Suppressor macrophage treated with lipopolysaccharide for 1 hour (primary cell): Measurements from ENCODE around the gene FOLR2.

Experiments used
- DNase-seq, 3 donors: peaks; one replicate each; pipeline ENCODE4 v3.0.0-alpha.2; 2020 to 2022

Gene FOLR2

DNA sequence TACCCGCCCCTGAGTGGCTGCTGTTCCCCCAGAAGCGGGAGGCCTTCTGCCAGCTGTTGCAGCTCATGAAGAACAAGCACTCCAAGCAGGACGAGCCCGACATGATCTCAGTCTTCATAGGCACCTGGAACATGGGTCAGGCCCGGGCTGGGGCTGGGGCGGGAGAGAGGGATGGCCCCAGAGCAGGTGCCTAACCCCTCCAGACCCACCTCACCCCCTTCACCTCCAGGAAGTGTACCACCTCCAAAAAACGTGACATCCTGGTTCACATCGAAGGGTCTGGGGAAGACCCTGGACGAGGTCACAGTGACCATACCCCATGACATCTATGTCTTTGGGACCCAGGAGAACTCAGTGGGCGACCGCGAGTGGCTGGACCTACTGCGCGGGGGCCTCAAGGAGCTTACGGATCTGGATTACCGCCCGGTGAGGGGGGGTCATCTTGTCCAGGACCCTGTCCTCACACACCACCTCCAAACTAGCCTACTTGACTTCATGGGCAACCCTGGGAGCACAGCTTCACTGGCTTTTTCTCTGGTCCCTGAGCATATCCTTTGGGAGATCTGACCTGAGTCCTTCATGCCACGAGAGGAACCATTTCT is 14.3 kb downstream of the FOLR2 start:
- DNase-seq: no peak

DNA sequence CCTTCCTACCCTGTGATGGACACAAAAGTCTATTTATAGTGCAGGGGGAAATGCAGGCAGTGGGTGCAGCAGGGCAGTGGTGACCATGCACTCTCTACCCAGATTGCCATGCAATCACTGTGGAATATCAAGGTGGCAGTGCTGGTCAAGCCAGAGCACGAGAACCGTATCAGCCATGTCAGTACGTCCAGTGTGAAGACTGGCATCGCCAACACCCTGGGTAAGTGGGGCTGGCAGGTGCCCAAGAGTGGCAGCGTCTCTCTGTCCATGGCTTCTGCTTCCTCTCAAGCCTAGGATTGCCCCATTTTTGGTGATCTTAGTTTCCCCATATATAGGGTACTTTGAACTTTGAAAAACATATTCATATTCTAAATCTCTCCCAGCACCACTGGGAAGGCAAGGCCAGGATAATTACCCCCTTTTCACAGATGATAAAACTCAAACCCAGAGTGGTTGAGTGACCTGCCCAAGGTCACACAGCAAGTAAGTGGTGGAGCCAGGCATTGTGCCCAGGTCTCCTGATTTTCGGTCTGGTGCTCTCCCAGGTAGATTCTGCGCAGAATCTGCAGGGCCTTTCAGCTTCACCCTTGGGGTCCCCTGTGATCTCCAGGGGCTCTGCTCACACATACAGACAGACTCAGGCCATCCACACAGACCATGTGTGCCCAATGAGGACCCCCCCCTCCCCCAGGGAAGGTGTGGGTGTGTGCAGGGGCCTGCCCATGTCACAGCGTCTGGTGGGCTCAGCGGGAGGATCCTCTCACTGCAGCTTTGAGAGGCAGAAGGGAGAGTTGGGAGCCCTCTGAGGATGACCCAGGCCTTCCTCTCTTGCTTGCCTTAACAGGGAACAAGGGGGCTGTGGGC is 15.0 kb downstream of the FOLR2 start:
- DNase-seq: no peak

DNA sequence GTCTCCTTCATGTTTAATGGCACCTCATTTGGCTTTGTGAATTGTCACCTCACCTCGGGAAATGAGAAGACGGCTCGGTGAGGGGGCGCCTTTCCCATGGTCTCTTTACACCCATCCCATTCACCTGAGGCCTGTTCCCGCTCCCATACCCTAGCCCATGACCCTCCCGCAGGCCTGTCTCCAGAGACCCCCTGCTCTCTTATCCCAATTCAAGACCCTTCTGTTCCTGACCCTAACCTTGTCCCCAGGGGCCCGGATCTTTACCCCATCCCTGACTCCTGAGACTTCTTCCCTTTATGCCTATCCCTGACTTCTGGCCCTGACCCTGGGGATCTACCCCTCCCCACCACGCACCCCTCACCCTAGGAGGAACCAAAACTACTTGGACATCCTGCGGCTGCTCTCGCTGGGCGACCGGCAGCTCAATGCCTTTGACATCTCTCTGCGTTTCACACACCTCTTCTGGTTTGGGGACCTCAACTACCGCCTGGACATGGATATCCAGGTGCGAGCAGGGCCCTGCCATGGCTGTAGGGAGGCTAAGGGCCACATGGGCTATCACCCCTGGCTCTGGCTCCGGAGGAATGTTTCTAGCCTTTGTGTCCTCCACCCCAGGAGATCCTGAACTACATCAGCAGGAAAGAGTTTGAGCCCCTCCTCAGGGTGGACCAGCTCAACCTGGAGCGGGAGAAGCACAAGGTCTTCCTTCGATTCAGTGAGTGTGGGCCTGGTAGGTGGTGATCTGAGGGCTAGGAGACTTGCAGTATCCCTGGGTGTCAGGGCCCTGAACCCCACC is 15.9 kb downstream of the FOLR2 start:
- DNase-seq: no peak

DNA sequence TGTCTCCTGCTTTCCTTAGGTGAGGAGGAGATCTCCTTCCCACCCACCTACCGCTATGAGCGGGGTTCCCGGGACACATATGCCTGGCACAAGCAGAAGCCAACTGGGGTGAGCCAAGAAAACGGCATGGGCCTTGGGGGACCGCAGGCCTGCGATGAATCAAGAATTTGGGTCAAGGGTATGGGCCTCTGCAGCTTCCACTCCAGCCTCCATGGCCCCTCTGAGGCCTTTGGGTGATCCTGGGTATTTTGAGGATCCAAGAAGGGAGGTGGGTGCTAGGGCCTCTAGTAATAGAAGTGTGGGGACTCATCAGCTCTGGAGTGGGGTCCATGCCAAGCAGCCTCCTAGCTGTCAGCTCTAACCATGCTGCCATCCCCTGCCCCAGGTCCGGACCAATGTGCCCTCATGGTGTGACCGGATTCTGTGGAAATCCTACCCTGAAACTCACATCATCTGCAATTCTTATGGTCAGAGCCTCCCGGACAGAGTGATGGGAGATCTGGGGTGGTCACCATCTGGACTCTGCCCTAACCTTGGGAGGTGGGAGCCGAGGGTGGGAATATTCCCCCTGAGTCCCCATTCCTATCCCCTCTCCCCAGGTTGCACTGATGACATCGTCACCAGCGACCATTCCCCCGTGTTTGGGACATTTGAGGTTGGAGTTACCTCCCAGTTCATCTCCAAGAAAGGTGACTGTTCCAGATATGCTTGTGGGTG is 16.6 kb downstream of the FOLR2 start:
- no peak for DNase-seq

DNA sequence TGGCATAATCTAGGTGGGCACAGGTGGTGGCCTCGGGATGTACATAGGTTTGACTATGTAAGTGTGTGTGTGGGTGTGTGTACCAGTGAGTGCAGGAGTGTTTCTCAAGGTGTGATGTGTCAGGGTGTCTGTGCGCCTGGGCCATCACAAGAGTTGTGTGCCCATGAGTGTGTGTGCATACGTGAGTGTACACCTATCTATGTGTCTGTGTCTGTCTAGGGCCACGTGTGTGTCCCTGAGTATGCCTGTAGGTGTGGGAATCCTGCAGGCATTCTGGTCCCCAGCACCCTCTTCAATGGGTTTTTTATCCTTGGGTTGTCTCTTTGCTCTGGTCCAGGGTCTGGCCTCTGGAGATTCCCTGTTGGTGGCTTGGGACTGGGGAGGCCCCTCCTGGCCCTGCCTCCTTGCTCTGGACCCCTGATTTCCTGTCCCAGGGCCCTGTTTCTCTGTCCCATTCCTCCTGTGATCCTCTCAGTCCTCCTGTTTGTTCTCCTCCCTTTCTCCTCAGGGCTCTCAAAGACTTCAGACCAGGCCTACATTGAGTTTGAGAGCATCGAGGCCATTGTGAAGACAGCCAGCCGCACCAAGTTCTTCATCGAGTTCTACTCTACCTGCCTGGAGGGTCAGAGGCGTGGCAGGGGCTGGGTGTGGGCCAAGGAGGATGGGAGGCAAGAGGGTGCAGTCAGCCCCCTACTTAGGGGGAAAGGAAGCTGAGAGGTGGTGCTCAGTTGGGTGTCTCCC is 17.3 kb downstream of the FOLR2 start:
- DNase-seq: no peak

DNA sequence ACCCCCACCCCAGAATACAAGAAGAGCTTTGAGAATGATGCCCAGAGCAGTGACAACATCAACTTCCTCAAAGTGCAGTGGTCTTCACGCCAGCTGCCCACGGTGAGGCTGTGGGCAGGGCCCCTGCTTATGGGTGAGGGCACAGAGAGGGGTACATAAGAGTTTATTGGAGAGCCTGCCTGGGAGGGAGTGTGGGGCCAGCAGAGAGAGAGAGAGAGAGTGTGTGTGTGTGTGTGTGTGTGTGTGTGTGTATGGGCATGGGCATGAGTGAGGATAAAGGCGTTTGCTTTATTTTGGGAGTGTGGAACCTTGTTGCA is 17.9 kb downstream of the FOLR2 start:
- DNase-seq: no peak

DNA sequence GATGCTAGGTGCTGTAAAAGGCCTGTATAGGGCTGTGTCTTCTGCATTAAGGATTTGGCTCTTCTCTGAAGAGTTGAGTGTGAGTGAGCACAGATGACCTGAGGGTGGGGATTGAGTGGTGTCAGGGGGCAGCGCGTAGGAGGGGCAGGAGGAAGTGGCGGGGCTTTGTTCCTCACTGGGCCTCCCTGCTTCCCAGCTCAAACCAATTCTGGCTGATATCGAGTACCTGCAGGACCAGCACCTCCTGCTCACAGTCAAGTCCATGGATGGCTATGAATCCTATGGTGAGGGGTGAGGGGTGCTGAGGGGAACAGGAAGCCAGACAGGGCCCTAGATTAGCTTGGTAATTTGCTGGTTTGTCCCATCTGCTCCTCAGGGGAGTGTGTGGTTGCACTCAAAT is 18.3 kb downstream of the FOLR2 start:
- DNase-seq: peak in 1 of 3 donors; percentile 17

DNA sequence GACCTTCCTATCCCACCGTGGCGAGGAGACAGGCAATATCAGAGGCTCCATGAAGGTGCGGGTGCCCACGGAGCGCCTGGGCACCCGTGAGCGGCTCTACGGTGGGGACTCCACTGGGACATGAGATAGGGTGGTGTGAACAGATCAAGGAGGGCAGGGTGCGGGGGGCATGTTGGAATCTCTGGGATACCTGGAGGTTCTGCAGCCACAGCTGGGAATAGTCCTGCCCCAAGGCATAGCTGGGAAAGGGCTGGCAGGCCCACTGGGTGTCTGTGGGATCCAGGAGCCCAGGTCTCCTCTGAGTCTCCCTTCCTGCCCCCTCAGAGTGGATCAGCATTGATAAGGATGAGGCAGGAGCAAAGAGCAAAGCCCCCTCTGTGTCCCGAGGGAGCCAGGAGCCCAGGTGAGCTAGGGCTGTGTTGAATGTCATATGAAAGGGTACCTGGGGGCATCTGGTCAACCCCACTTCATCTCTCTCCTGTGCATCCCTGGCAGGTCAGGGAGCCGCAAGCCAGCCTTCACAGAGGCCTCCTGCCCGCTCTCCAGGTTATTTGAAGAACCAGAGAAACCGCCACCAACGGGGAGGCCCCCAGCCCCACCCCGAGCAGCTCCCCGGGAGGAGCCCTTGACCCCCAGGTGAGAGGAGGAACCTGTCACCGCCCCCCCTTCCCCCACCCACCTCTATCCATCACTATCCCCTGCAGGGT is 18.9 kb downstream of the FOLR2 start:
- no peak for DNase-seq

DNA sequence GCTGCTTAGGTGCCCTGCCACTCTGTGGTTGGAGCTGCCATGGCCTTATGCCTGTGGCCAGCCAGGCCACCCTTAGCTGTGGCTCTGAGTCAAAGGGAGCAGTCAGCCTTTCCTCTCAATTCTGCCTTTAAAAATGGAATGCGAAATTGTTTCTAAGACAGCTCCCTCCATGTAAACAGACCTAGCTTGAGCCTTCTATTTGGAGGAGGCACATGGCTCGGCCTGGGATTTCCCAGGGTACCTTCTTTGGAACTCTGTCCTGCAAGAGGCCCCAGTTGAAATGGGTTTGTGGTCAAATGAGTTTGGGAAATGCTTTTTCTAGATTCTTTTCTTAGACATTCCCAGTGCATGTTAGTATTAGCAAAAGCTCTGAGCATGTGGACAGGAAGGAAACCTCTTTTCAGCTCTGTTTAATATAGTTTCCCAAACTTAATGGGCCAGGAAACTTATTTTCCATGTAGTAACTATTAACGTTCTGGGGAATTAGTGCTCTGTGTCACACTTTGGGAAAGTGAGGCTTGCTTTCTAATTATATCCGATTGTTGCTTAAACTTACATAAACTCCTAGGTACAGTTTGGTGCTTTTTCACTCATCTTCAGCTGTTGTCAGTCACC is 19.6 kb downstream of the FOLR2 start:
- no peak for DNase-seq

DNA sequence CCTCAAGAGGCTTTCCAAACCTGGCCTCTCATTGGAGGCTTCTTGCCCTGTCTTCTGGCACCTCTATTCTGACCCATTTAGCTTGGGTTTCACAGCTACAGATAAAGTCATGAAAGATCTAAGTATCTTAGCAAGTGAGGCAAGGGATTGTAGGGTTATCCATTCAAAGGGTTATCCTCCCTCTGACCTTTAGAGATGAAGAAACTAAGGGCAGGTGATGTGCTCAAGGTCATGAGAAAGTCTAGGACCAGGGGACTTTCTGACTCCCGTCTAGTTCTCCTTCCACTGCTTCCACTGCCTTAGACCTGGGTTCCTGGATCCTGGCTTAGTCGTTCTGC is 20.1 kb downstream of the FOLR2 start:
- no peak for DNase-seq

DNA sequence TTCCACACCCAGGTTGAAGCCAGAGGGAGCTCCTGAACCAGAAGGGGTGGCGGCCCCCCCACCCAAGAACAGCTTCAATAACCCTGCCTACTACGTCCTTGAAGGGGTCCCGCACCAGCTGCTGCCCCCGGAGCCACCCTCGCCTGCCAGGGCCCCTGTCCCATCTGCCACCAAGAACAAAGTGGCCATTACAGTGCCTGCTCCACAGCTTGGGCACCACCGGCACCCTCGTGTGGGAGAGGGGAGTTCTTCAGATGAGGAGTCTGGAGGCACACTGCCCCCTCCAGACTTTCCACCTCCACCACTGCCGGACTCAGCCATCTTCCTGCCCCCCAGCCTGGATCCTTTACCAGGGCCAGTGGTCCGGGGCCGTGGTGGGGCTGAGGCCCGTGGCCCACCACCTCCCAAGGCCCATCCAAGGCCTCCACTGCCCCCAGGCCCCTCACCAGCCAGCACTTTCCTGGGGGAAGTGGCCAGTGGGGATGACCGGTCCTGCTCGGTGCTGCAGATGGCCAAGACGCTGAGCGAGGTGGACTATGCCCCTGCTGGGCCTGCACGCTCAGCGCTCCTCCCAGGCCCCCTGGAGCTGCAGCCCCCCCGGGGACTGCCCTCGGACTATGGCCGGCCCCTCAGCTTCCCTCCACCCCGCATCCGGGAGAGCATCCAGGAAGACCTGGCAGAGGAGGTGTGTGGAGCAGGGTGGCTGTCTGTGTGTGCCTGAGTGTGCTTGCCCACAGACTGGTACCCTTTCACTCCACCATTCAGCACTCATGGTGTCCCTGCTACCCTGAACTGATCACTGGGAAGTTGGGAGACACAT is 20.7 kb downstream of the FOLR2 start:
- no peak for DNase-seq

DNA sequence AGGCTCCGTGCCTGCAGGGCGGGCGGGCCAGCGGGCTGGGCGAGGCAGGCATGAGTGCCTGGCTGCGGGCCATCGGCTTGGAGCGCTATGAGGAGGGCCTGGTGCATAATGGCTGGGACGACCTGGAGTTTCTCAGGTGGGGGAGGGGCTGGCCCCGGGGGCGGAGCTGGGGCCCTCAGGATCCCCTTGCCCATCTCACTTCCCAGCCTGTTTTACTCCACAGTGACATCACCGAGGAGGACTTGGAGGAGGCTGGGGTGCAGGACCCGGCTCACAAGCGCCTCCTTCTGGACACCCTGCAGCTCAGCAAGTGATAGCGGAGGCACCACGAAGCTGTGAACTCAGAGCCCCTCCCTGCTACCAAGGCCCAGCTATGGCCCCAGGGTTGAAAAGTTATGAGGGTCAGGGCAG is 21.5 kb downstream of the FOLR2 start:
- peak; percentile 71 to 80 (median 76) for DNase-seq

DNA sequence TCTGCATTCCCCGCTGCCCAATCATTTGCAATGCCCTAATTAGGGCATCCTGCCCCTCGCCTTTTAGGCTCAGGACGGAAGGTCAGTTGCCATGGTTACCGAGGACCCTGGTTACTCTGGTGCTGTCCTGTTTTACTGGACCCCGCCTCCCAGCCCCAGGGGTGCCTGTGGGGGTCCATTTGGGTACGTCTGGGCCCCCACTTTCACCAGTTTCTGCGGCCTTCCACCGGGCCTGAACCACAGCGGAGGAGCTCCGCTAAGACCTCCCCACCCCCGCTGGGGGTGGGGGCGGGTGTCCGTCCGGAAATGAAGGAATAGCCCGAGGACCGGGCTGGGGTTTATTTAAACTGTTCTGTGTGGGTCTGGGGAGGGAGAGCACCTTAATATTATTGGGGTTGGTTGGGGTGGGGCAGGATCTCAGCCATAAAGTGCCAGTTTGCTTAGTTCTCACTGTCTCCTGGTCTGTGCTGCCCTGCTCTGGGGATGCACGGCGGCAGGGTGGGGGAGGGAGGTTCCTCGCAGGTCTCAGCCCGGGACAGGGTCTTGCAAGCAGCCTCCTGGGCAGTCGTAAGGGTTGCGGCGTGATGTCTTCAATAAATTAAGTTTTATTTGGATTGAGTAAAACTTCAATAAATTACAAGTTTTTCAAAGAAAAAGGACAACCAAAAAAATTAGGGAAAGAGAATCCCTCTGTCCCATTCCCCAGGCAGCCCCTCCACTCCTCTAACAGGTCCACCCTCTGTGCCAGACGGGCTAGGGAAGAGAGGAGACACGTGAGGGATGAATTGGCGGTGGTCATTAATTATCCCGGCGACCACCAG is 22.1 kb downstream of the FOLR2 start:
- no peak for DNase-seq

DNA sequence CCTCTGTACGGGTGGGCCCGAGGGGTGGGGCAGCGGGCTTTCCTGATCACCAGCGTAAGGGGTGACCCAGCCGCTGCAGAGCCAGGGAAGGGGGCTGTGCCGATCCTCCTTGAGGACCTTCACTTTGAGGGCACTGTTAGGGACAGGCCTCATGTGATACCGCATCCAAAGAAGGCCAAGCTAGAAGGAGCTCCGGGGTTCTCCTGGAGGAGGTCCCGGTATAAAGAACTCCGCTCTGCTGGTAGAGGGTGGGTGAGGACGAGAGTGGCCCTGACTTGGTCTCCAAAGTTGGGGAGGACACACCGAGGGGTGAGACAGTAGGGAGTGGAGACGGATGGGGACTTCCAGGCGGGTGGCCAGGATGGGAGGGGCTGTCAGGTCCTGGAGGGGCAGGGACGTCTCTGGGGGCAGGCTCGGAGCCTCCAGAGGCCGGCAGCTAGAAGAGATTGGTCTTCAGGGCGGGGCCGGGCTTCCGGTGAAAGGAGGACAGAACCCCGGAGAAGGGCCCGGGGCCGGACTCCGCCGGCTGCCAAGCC is 22.8 kb downstream of the FOLR2 start:
- peak; percentile 40 to 67 (median 40) for DNase-seq

DNA sequence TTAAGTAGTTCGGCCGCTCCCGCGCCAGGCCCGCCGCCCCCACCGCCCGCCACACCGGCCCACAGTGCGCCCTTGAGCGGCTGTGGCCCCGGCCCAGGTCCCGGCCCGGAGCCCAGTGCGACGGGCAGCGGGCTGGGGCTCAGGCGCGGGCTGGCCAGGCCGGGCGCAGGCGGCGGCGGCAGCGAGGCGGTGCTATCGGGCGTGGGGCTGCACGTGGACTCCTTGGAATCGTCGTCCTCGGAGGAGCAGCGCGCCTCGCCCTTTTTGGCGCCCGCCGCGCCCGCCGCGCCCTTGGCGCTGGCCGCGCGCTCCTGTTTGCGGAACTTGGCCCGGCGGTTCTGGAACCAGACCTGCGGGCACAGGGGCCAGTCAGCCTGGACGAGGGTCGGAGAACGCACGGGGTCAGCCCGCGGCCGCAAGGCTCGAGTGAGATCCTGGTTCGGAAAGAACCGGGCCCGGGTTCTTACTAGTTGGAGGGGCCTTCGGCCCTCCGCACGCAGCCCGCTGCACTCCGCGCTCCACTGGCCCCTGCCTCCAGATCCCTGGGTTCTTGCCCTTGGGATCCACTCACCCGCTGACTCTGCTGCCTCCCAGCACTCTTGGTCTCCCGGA is 23.4 kb downstream of the FOLR2 start:
- DNase-seq: peak; percentile 51 to 74 (median 55)

DNA sequence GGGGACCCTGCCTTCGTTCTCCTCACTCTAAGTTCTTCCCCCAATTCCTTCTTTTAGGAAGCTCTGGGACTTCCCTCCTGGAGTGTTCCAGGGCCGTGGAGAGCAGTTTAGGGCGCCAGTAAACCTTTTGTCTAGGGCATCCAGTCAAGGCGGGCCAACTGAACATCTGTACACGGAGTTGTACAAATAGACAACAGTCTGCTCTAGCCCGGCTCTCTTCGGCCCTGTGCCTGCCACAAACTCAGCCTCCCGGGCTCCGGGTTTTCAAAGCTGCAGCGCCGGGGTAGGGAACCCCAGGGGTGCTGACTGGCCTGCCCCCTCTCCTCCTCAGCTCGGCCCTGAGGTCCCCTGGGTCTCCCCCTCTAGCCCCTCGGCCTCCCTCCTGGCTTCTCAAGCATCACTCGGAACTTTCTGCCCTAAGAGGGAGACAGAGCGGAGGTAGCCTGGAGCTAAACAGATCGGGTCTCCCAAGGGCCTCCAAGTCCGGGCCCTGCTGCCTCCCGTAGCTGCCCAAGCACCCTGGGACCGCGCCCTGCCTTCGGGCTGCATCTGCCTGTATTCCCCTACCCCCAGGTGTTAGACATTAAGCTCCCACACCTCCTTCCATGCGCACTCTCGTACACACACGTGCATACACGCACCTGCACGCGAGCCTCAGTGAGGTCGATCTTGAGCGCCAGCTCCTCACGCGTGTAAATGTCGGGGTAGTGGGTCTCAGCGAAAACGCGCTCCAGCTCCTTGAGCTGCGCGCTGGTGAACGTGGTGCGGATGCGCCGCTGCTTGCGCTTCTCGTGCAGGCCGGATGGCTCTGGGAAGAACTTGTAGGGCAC is 24.1 kb downstream of the FOLR2 start:
- peak in 1 of 3 donors; percentile 27 for DNase-seq

DNA sequence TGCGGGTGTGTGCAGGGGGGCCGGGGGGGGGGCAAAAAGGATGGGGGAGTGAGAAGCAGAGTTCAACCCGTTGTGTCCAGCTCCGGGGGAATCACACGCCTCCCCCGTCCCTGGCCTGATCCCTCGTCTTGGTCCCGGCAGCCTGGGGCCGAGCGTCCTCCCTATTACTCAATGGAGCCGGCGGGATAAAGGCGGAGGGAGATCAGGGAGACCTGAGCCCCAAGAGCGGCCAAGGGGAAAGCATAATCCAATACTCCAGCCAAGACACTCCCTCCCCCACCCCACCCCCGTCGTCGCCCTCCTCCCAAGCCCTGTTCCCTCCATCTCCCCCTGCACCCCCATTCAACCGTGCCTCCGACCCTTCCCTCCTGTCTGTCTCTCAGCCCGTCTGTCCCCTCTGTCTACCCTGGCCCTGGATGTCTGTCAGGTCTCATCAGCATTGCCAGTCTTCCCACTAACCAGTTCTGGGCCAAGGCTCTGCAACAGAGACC is 24.7 kb downstream of the FOLR2 start:
- DNase-seq: no peak

DNA sequence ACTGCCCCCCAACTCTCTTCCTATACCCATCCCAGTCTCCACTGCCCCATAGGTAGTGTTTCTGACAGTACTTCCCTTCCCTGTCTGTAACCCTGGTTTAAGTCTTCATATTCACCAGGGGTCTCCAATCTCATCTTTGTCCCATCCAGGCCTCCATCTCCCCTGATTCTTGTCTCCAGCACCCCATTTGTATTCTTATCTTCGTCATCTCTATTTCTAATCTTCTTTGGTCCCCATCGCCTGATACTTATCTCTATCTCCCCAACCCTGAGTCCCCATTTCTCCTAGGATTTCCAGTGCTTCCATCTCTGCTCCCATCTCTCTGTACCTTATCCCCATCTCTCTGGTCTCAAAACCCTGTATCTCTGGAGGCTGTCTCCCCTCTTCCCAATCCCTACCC is 25.5 kb downstream of the FOLR2 start:
- no peak for DNase-seq
